Measurements from ENCODE around the gene CRYBG2. TPM values are rescaled to one million over a fixed set of nuclear protein-coding genes. Genes with fewer than 3 reads are reported as not detected.

The CRYBG2 gene
- polyA plus RNA-seq, 3 donors, result 0.52 TPM; not detected in 2

DNA sequence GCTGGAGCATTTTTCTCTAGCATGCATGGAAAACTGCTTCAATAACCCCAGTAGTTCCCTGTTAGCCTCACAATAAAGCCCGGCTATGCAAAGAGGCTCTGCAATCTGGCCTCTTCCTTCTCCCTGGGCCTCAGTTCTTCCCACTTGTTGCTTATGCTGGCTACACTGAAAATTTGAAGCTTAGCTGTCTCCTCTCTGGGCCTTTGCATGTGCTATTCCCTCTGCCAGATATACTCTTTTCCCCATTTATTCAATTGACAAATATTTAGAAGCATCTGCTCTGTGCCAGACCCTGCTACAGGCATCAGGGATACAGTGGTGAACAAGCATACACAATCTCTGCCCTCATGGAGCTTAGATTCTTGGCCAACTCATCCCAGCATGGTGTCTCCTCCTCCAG is 15.3 kb downstream of the CRYBG2 start:
- Histone ChIP-seq H2AFZ (ENCODE audit: insufficient read depth, low read depth, low read length, poor library complexity, severe bottlenecking) (no peak overlapping the region), H3K4me3 (replicated peaks in 1 of 3; ENCODE audit: low read depth in 2 of 3, low read length in 3 of 3) (no peak overlapping the region), H3K27me3 (ENCODE audit: control insufficient read depth in 2 of 2, insufficient read depth in 2 of 2, low read length in 2 of 2) (peaks cover 0 to 25% of the 10 kb centered on the region in 2 donors), H3K79me2 (ENCODE audit: insufficient read depth, low read length) (no peaks in the 10 kb centered on the region), H3K4me2 (replicated peaks; ENCODE audit: extremely low read depth, low read length, poor library complexity, severe bottlenecking) (no peak overlapping the region), H3K9ac (ENCODE audit: insufficient read depth, low read length, poor library complexity, severe bottlenecking) (no peak overlapping the region), H3K27ac (ENCODE audit: low read depth in 1 of 2, low read length in 2 of 2) (no peak overlapping the region), H3K4me1 (ENCODE audit: control insufficient read depth in 1 of 2, insufficient read depth in 2 of 2, low read length in 2 of 2) (peaks cover 17 to 21% of the 10 kb centered on the region in 2 donors), H3K36me3 (replicated peaks in 1 of 2; ENCODE audit: control insufficient read depth in 1 of 2, insufficient read depth in 2 of 2, low read length in 2 of 2) (no peaks in the 10 kb centered on the region), H3K9me3 (replicated peaks in 1 of 2; ENCODE audit: control insufficient read depth in 1 of 2, insufficient read depth in 1 of 2, low read length in 2 of 2) (no peaks in the 10 kb centered on the region), H4K20me1 (ENCODE audit: insufficient read depth, low read length) (no peaks in the 10 kb centered on the region)
- WGBS (ENCODE audit: insufficient coverage), result 91% methylated on average over 1 of the region's 1 CpG
- no peak for DNase-seq
- TF ChIP-seq, protein P1, sequence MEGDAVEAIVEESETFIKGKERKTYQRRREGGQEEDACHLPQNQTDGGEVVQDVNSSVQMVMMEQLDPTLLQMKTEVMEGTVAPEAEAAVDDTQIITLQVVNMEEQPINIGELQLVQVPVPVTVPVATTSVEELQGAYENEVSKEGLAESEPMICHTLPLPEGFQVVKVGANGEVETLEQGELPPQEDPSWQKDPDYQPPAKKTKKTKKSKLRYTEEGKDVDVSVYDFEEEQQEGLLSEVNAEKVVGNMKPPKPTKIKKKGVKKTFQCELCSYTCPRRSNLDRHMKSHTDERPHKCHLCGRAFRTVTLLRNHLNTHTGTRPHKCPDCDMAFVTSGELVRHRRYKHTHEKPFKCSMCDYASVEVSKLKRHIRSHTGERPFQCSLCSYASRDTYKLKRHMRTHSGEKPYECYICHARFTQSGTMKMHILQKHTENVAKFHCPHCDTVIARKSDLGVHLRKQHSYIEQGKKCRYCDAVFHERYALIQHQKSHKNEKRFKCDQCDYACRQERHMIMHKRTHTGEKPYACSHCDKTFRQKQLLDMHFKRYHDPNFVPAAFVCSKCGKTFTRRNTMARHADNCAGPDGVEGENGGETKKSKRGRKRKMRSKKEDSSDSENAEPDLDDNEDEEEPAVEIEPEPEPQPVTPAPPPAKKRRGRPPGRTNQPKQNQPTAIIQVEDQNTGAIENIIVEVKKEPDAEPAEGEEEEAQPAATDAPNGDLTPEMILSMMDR (IDR thresholded peaks at IDR 0.05), result no peak
- H3K27ac Mint-ChIP-seq, result peak overlapping the region in 1 of 7 donors; percentile 58
- H3K27me3 Mint-ChIP-seq (ENCODE audit: low read depth in 3 of 3), result peaks cover 15 to 51% (median 33%) of the 10 kb centered on the region in 3 donors
- H3K4me1 Mint-ChIP-seq, result peaks cover 15% of the 10 kb centered on the region
- H3K36me3 Mint-ChIP-seq, result no peaks in the 10 kb centered on the region
- H3K4me3 Mint-ChIP-seq, result no peak overlapping the region
- intact Hi-C loops (cut with micrococcal nuclease), result no loop called here
- H3K9me3 Mint-ChIP-seq, result peaks cover 0 to 3% (median 0%) of the 10 kb centered on the region in 7 donors

DNA sequence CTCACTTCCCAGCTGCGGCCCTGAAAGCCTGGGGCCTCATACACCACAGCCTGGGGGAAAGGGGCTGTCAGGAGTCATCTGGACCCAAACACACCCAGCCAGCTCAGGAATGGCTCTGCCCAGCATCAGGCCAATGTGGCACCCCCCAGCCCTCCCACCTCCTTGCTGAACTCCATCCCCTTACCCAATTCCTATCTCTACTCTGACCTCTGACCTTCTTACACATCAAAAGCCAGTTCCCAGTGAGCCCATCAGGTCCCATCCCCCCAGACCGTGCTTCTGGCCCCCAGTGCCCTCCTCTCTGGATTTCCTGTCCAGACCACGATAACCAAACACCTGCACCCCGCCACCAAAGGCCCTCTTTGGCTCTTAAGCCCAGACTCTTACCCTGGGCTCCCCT is 16.3 kb downstream of the CRYBG2 start:
- Histone ChIP-seq H3K27me3 (ENCODE audit: control insufficient read depth in 2 of 2, insufficient read depth in 2 of 2, low read length in 2 of 2) (peaks cover 0 to 25% of the 10 kb centered on the region in 2 donors), H3K9me3 (replicated peaks in 1 of 2; ENCODE audit: control insufficient read depth in 1 of 2, insufficient read depth in 1 of 2, low read length in 2 of 2) (no peaks in the 10 kb centered on the region), H3K4me2 (replicated peaks; ENCODE audit: extremely low read depth, low read length, poor library complexity, severe bottlenecking) (no peak overlapping the region), H3K4me3 (replicated peaks in 1 of 3; ENCODE audit: low read depth in 2 of 3, low read length in 3 of 3) (no peak overlapping the region), H2AFZ (ENCODE audit: insufficient read depth, low read depth, low read length, poor library complexity, severe bottlenecking) (no peak overlapping the region), H4K20me1 (ENCODE audit: insufficient read depth, low read length) (no peaks in the 10 kb centered on the region), H3K9ac (ENCODE audit: insufficient read depth, low read length, poor library complexity, severe bottlenecking) (no peak overlapping the region), H3K36me3 (replicated peaks in 1 of 2; ENCODE audit: control insufficient read depth in 1 of 2, insufficient read depth in 2 of 2, low read length in 2 of 2) (no peaks in the 10 kb centered on the region), H3K4me1 (ENCODE audit: control insufficient read depth in 1 of 2, insufficient read depth in 2 of 2, low read length in 2 of 2) (peaks cover 24 to 29% of the 10 kb centered on the region in 2 donors), H3K27ac (ENCODE audit: low read depth in 1 of 2, low read length in 2 of 2) (no peak overlapping the region), H3K79me2 (ENCODE audit: insufficient read depth, low read length) (no peaks in the 10 kb centered on the region)
- H3K27ac Mint-ChIP-seq, result peak overlapping the region in 1 of 7 donors; percentile 50
- H3K9me3 Mint-ChIP-seq, result peaks cover 0 to 3% (median 0%) of the 10 kb centered on the region in 7 donors
- TF ChIP-seq, protein P1 (IDR thresholded peaks at IDR 0.05), result no peak
- WGBS (ENCODE audit: insufficient coverage), result 49% methylated on average over 4 of the region's 4 CpGs
- no peak for DNase-seq
- peaks cover 15 to 51% (median 28%) of the 10 kb centered on the region in 3 donors for H3K27me3 Mint-ChIP-seq (ENCODE audit: low read depth in 3 of 3)
- no peak overlapping the region for H3K4me3 Mint-ChIP-seq
- H3K36me3 Mint-ChIP-seq, result no peaks in the 10 kb centered on the region
- intact Hi-C loops (cut with micrococcal nuclease), result no loop called here
- H3K4me1 Mint-ChIP-seq, result peaks cover 22% of the 10 kb centered on the region

All from CD14-positive monocyte (primary cell).